ENCODE results near the gene ANAPC1.
"Not testable (repeated sequence)": the region's sequence is repeated elsewhere in the genome, so short reads cannot be mapped to it uniquely, and the experiment has no call there.

- TF ChIP-seq EZH2phosphoT487 (IDR thresholded peaks at IDR 0.05; ENCODE audit: unreplicated experiment); ZNF331 (CRISPR knock-in tag; IDR thresholded peaks at IDR 0.05; ENCODE audit: low read depth); EZH2 (IDR thresholded peaks at IDR 0.05; ENCODE audit: low read depth, unreplicated experiment); CTCF (conservative IDR thresholded peaks at IDR 0.05; ENCODE audit: low read depth in 2 of 2); CREB1 (CRISPR knock-in tag; IDR thresholded peaks at IDR 0.05; ENCODE audit: low read depth); ETS1 (IDR thresholded peaks at IDR 0.05): not testable (repeated sequence)
Observed at GRCh38 chr2:111766295-111766694, 117.7 kb downstream of the ANAPC1 start.
